Gastrocnemius medialis (tissue), 4 donors: ENCODE data around the gene GALNT17. TPM values are rescaled to one million over a fixed set of nuclear protein-coding genes. Genes with fewer than 3 reads are reported as not detected.

ENCODE experiments used
- ATAC-seq, 2 donors: fragments of 150-250 bp; one replicate each; pipeline ENCODE4 v1.9.1; 2016
- DNase-seq, 2 donors: peaks; one replicate each; pipeline ENCODE4 v3.0.0-alpha.2; 2019
- H3K27ac ChIP-seq, 4 donors: fragments of 200-600 bp; sonication (generic); 1 replicate in 1 of 4; 2 replicates in 3 of 4; pipeline ENCODE4 v1.5.1; 2016 to 2018; ENCODE audit warnings: mild to moderate bottlenecking in 2 of 4, moderate library complexity in 1 of 4
- H3K27me3 ChIP-seq, 3 donors: fragments of 200-600 bp; sonication (generic) in 2 of 3; 1 replicate in 1 of 3; 2 replicates in 2 of 3; pipeline versions ENCODE4 v1.5.1 to v1.6.0; 2016 to 2019; ENCODE audit warnings: mild to moderate bottlenecking in 1 of 3, moderate library complexity in 1 of 3
- H3K36me3 ChIP-seq, 2 donors: fragments of 200-600 bp; sonication (generic) in 1 of 2; one replicate each; pipeline ENCODE4 v1.5.1; 2017 to 2018
- H3K4me1 ChIP-seq, 2 donors: fragments of 200-600 bp; sonication (generic) in 1 of 2; one replicate each; pipeline ENCODE4 v1.5.1; 2016 to 2017; ENCODE audit warnings: mild to moderate bottlenecking in 2 of 2
- H3K4me3 ChIP-seq, 4 donors: fragments of 200-600 bp; sonication (generic) in 3 of 4; 1 replicate in 1 of 4; 2 replicates in 3 of 4; pipeline ENCODE4 v1.5.1; 2016 to 2019; ENCODE audit warnings: mild to moderate bottlenecking in 2 of 4
- H3K9me3 ChIP-seq, 3 donors: fragments of 200-600 bp; sonication (generic) in 2 of 3; 1 replicate in 1 of 3; 2 replicates in 2 of 3; pipeline ENCODE4 v1.5.1; 2016 to 2019
- CTCF ChIP-seq, 5 experiments: fragments of 450-650 bp in 3 of 5; fragments of 200-600 bp in 2 of 5; sonication (generic) in 2 of 5; IDR thresholded peaks in 4 of 5; conservative IDR thresholded peaks in 1 of 5; 1 replicate in 4 of 5; 2 replicates in 1 of 5; pipeline ENCODE4 v1.5.1; 2016 to 2019; ENCODE audit warnings: antibody characterized with exemption in 5 of 5, mild to moderate bottlenecking in 3 of 5, moderate library complexity in 3 of 5
- POLR2A ChIP-seq, 2 donors: fragments of 450-650 bp; IDR thresholded peaks; one replicate each; pipeline ENCODE4 v1.6.1; 2017; ENCODE audit warnings: antibody characterized with exemption in 2 of 2, mild to moderate bottlenecking in 2 of 2, moderate library complexity in 2 of 2
- in situ Hi-C, 4 donors: fragments of 200-750 bp; cut with MboI; loops; one replicate each; pipeline versions ENCODE4 v1.15.0 to v1.8.0; 2017; ENCODE audit warnings: low sequenced_read_pairs in 4 of 4
- intact Hi-C: fragments of 100-400 bp; cut with DNase I; formaldehyde crosslinking; loops from one replicate; pipeline ENCODE4 v1.15.1; 2023; ENCODE audit warnings: low total_unique reads
- total RNA-seq, 4 donors: library from RNA; depleted of rRNA; stranded (reverse); fragments of >200 nt; gene quantifications; one replicate each; pipeline versions ENCODE4 v1.1.0 to v1.2.3, GENCODE V29; 2016

The GALNT17 gene
- total RNA-seq, 4 donors from 2014 or later: 1.9 to 13.0 (median 12.3) TPM

- no peak for DNase-seq
- Histone ChIP-seq H3K4me1 (peaks cover 28 to 30% of the 10 kb centered on the region in 2 donors), H3K36me3 (no peaks in the 10 kb centered on the region), H3K27ac (peak overlapping the region in 2 of 4 donors; percentile 26 to 70), H3K4me3 (no peak overlapping the region), H3K27me3 (no peaks in the 10 kb centered on the region), H3K9me3 (no peaks in the 10 kb centered on the region)
- TF ChIP-seq POLR2A (IDR thresholded peaks at IDR 0.05) (no peak), CTCF (IDR thresholded peaks at IDR 0.05 in 4 of 5, conservative IDR thresholded peaks at IDR 0.05 in 1 of 5) (no peak)
- ATAC-seq: no peak
- intact Hi-C loops: loop anchor here (10.0 kb wide), 2 partner anchors 478 to 898 kb away; partner anchors contain the start of gene GALNT17
- in situ Hi-C loops: no loop called here
Measured at GRCh38 chr7:71612911-71613310, 481.0 kb downstream of the GALNT17 start.

- in situ Hi-C loops (no loop called here), intact Hi-C loops (loop anchor here (10.0 kb wide), 2 partner anchors 479 to 899 kb away; partner anchors contain the start of gene GALNT17)
- H3K36me3 ChIP-seq: no peaks in the 10 kb centered on the region
- peaks cover 28 to 30% of the 10 kb centered on the region in 2 donors for H3K4me1 ChIP-seq
- ATAC-seq: no peak
- no peak for DNase-seq
- peak overlapping the region in 3 of 4 donors; percentile 26 to 80 (median 70) for H3K27ac ChIP-seq
- no peaks in the 10 kb centered on the region for H3K9me3 ChIP-seq
- no peak for TF ChIP-seq CTCF (IDR thresholded peaks at IDR 0.05 in 4 of 5, conservative IDR thresholded peaks at IDR 0.05 in 1 of 5)
- no peak for TF ChIP-seq POLR2A (IDR thresholded peaks at IDR 0.05)
- no peaks in the 10 kb centered on the region for H3K27me3 ChIP-seq
- no peak overlapping the region for H3K4me3 ChIP-seq
Measured at GRCh38 chr7:71613313-71613712, 481.4 kb downstream of the GALNT17 start.

GRCh38 chr7:71615017-71615416 lies 483.1 kb downstream of the GALNT17 start:
- intact Hi-C loops (loop anchor here (10.0 kb wide), 2 partner anchors 480 to 900 kb away; partner anchors contain the start of gene GALNT17), in situ Hi-C loops (no loop called here)
- TF ChIP-seq CTCF (IDR thresholded peaks at IDR 0.05 in 4 of 5, conservative IDR thresholded peaks at IDR 0.05 in 1 of 5) (peak in 2 of 5 experiments; percentile 20 to 31), POLR2A (IDR thresholded peaks at IDR 0.05) (no peak)
- peaks cover 0 to 4% (median 0%) of the 10 kb centered on the region in 3 donors for H3K9me3 ChIP-seq
- ATAC-seq (peak; percentile 99 to 100), DNase-seq (peak; percentile 69 to 80)
- no peaks in the 10 kb centered on the region for H3K36me3 ChIP-seq
- peak overlapping the region; percentile 70 to 81 (median 78) for H3K27ac ChIP-seq
- H3K4me1 ChIP-seq: peaks cover 28 to 30% of the 10 kb centered on the region in 2 donors
- H3K4me3 ChIP-seq: no peak overlapping the region
- no peaks in the 10 kb centered on the region for H3K27me3 ChIP-seq

GRCh38 chr7:71616217-71616616 lies 484.3 kb downstream of the GALNT17 start:
- intact Hi-C loops: loop anchor here (10.0 kb wide), 2 partner anchors 481 to 901 kb away; partner anchors contain the start of gene GALNT17
- in situ Hi-C loops: no loop called here
- H3K9me3 ChIP-seq: peaks cover 0 to 4% (median 0%) of the 10 kb centered on the region in 3 donors
- H3K4me1 ChIP-seq: peaks cover 28 to 30% of the 10 kb centered on the region in 2 donors
- H3K4me3 ChIP-seq: no peak overlapping the region
- DNase-seq: no peak
- ATAC-seq: no peak
- H3K36me3 ChIP-seq: no peaks in the 10 kb centered on the region
- TF ChIP-seq POLR2A (IDR thresholded peaks at IDR 0.05) (no peak), CTCF (IDR thresholded peaks at IDR 0.05 in 4 of 5, conservative IDR thresholded peaks at IDR 0.05 in 1 of 5) (no peak)
- peak overlapping the region in 3 of 4 donors; percentile 70 to 81 (median 75) for H3K27ac ChIP-seq
- no peaks in the 10 kb centered on the region for H3K27me3 ChIP-seq
